Testis (tissue), 2 donors: ENCODE data around the gene FAU.

ENCODE experiments used
- POLR2A ChIP-seq: fragments of 450-650 bp; IDR thresholded peaks from one replicate; pipeline ENCODE4 v1.6.1; 2017; ENCODE audit warnings: antibody characterized with exemption, mild to moderate bottlenecking, moderate library complexity
- TF ChIP-seq, protein P1 (sequence below), 3 experiments: fragments of 450-650 bp in 2 of 3; fragments of 200-600 bp in 1 of 3; sonication (generic) in 1 of 3; IDR thresholded peaks; one replicate each; pipeline ENCODE4 v1.5.1; 2016 to 2019; ENCODE audit warnings: antibody characterized with exemption in 3 of 3, mild to moderate bottlenecking in 2 of 3, moderate library complexity in 1 of 3

DNA sequence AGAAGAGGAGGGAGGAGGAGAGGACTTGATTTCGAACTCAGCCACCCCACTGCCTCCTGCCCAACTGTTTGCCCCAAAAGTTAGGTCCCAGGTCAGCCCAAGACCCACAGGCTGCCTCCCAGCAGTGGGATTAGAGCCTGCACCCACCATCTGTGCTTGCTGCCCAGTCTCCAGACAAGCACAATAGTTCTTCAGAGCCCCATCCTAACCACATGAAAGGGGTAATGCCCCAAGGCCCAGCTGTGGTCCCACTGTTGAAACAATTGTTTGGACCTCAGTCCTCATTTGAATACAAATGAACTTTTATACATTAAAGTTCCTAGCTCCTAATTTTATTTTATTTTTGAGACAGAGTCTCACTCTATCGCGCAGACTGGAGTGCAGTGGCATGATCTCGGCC is 31.3 kb downstream of the FAU start:
- TF ChIP-seq, protein P1, sequence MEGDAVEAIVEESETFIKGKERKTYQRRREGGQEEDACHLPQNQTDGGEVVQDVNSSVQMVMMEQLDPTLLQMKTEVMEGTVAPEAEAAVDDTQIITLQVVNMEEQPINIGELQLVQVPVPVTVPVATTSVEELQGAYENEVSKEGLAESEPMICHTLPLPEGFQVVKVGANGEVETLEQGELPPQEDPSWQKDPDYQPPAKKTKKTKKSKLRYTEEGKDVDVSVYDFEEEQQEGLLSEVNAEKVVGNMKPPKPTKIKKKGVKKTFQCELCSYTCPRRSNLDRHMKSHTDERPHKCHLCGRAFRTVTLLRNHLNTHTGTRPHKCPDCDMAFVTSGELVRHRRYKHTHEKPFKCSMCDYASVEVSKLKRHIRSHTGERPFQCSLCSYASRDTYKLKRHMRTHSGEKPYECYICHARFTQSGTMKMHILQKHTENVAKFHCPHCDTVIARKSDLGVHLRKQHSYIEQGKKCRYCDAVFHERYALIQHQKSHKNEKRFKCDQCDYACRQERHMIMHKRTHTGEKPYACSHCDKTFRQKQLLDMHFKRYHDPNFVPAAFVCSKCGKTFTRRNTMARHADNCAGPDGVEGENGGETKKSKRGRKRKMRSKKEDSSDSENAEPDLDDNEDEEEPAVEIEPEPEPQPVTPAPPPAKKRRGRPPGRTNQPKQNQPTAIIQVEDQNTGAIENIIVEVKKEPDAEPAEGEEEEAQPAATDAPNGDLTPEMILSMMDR (IDR thresholded peaks at IDR 0.05) = no peak
- TF ChIP-seq POLR2A = no peak
